Retina (tissue), 1 donor: Measurements from ENCODE around the gene SEC22A.
A peak's percentile ranks its signal among the peaks of the same experiment; 100 is the strongest.

Experiments
- DNase-seq: peaks from one replicate; pipeline ENCODE4 v3.0.0-alpha.2; 2016

SEC22A gene

GRCh38 chr3:123270818-123271217 lies 69.1 kb downstream of the SEC22A start:
- DNase-seq, result no peak

DNA sequence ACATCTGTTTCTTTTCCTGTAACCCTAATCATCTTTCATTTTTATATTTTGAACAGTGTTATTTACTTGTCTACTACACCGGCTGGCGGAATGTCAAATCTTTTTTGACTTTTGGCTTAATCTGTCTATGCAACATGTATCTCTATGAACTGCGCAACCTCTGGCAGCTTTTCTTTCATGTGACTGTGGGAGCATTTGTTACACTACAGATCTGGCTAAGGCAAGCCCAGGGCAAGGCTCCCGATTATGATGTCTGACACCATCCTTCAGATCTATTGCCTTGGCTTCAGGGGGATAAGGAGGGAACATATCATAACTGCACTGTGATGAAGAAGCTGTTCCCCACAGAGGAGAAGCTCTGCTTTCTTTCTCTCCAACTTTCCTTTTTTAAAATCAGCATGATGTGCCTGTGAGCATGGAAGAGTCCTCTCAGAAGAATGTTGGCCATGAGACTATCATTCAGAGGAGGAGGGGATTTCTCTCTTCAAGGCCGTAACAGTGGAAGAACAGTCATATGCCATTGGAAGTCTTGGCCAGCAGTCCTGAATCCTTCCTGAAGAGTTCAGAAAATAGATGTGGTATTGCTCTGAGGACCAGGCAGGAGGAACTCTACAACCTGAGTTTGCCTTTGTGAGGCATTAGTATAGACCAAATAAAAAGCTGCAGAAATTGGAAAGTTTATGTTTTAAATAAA lies 69.9 kb downstream of the SEC22A start:
- DNase-seq, result no peak

DNA sequence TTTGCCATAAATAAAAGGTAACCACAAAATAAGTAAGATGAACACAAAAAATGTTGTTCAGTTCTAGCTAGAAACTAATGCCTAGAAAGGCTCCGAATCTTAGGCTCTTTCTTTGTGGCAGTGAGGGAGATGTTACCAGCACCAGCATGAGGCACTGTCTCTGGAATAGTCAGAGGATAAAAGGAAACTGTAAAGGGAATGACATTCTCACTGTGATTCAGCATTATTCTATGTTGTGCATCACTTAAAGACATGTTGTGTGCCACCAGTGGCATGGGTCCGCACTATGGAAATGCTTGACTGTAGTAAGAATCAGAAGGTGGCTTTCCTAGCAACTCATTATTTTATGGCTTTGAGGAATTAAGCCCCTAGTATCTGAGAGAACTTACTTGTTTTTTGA lies 70.8 kb downstream of the SEC22A start:
- no peak for DNase-seq

- no peak for DNase-seq
Measured at GRCh38 chr3:123275691-123276090, 73.9 kb downstream of the SEC22A start.

DNA sequence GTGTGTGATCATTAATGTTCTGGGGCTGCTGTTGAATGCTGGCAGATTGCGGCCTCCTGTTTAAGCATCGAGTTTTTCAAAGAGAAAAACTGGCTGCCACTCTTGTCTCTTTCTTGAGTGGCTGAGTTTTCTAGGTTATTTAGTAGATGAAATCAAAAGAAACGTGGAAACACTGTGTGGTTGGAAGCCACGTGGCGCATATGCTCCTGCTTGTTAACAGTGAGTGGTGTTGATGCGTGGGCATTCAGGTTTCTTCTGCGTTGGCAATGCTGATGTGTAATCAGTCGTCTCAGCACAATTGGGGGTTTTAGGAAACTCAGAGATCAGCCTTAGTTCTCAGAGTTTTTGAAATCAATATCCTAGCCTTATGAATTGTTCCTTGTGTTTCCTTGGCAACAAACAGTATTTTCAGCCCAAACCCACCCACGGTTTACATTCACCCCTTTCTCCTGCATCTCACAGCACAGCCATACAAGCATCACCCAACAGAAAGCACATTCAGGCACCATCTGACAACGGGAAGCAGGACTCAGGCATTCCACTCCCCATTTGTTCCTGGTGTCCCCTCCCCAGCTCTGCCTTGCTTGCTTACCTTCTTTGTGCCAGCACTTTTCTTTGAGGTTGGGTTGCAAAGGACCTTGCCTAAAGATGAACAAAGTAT lies 74.7 kb downstream of the SEC22A start:
- DNase-seq, result no peak

DNA sequence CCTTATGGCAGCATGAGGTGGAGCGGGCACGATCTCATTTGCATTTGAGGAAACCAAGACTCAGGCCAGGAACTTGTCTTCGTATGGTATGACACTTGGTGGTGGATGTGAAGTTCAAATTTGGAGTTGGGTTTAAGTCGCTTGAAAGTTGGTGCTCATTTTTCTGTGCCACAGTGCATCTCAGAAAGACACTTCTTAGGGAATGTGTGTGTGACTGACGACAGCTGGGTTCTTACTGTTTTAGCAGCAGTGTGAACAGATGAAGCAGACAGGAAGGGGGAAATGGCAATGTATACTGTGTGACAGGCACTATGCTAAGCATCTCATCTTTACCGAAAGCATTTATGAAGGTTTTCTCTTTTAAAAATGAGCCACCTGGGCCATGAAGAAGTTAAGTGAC lies 75.4 kb downstream of the SEC22A start:
- no peak for DNase-seq

- no peak for DNase-seq
Measured at GRCh38 chr3:123278446-123278845, 76.7 kb downstream of the SEC22A start.

DNA sequence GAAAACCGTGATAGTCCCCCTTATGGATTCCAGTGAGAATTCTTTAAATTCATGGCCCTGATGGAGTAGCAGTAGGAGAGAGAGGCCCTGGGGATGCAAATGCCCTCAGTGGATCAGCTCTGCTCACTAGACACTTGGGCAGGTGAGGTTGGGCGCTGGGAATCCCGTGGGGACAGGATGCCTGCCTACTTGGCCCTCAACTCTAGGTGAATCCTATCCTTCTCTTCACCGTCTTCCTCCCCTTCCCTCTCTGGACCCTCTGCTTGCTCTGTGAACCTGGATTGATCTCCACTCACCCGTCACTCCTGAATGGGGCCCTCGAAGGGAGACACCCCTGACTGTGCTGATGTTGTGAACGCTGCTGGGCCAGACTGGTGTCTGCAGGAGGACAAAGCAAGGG lies 77.4 kb downstream of the SEC22A start:
- DNase-seq, result no peak

- no peak for DNase-seq
Measured at GRCh38 chr3:123281406-123281805, 79.7 kb downstream of the SEC22A start.

DNA sequence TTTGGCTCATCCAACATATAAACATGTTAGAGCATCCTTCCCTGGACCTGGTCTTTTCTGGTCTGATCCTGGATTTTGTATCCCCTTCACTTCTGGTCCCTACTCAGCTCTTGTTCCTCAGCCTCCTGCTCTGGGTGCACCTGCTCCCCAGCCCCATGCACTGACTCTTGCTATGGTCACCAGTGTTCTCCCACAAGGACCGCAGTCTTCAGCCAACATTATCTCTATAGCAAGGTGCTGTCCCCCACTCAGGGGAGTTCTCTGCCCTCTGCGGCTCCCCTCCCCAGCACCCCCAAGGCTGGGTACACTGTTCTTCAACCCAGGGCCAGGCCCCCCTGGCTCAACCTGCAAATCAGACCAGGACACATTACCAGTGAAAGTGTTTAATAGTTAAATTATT lies 80.2 kb downstream of the SEC22A start:
- DNase-seq, result no peak

GRCh38 chr3:123282461-123282860 lies 80.7 kb downstream of the SEC22A start:
- no peak for DNase-seq

GRCh38 chr3:123283074-123283473 lies 81.3 kb downstream of the SEC22A start:
- DNase-seq, result no peak

DNA sequence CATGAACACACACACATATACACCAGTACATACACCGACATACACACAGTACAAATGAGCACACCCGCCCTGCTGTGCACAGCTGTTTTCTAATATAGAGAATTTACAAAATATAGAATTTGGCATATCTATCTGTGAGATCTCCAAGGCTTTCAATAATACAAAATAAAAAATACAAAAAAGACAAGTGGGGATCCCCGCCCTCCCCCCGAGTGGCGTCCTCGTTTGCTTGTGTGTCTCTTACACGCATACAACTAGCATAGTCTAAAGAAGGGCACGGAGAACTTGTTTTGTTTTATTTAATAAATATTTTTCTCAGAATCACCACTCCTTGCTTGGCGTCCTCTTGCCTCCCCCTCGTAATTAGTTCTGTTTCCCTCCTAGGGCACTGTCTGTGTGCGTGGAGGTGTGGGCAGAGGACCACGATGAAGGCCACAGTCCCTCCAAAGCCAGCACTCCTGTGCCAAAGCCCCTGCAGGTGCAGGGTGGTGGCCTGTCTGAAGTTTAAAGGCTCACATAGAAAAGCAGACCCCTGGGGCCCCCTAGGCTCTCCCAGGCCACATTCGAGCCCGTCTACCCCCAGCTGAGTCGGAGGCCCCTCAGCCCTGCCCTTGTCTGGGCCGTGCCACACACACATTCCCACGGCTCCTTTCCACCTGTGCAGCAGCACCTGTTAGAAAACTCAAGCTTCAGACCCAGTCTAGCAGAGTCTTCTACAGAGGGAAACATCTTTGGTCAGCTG lies 82.1 kb downstream of the SEC22A start:
- DNase-seq, result no peak

DNA sequence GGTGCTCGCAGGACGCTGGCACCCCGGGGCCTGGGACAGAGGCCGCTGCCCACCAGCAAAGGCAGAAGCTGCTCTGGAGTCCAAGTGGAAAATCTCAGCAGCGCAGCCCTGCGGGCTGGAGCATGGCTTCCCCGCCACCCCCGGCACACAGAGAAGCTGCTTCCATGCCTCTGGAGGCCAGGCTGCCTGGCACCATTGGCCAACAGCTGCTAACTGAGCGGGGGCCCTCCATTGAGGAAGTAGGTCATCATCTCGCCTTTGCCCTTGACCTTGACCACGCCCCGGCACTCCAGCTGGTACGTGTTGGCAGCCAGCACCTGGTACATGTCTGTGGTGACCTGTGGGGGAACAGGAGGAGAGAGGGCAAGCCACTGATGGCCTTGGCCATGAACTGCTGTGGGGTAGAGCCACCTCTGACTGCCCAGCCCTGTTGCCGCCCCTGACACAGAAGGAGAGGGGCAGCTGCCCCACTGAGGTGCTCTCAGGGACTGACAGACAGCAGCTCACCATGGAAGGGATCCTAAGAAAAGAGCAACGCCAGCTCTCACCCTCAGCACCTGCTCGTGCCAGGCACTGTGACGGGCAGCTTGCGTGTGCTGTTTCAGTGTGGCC lies 82.8 kb downstream of the SEC22A start:
- no peak for DNase-seq

DNA sequence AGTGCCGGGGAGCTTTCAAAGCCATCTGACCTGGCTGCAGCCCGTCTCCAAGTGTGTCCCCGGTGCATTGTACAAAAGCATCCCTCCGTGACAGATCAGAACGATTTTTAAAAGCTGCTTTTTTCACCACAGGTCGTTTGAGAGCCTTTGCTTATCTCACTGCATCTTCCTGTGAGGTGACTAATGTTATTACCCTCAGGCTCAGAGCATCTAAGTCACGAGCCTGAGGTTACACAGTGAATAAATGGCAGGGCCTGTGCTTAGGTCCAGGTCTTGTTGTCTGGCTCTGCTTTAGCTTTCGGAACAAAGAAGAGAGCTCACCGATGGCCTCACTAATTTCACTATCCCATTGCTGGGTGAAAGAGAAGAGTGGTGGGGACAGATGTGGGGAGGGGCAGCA lies 83.3 kb downstream of the SEC22A start:
- no peak for DNase-seq

DNA sequence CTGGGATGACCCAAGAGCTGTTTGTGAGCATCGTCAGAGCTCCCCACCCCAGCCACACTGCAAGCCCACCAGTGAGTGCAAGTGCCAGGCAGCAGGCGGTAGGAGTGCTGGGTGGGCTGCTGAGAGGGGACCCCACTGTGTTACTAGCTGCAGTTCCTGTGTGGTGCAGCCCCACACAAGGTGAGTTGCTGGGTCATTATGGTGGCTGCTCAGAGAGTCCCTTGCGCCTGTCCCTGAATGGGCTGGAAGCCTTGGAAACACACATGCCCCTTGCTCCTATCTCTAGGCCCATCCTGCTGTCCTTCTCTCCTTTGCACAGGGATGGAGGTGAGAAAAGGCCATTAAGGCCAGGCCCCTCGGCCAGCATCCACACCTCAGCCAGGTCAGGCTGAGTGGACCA lies 83.7 kb downstream of the SEC22A start:
- no peak for DNase-seq

DNA sequence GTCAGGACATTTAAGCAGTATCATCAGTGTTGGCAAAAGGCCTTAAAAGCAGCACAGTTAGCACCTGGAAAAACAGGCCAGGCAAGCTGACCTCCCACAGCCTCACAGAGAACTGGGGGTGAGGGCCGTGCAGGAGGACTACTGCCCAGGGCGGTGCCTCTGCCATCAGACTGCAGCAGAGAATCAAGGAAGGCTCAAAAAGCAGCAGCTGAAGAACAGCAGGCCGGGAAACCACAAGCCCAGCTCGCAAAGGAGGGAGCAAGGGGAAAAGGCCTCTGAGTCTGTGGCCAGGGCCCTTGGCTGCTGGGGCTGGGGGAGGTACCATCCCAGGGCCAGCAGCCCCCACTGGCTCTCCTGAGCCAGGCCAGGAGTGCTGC lies 84.2 kb downstream of the SEC22A start:
- DNase-seq, result no peak

DNA sequence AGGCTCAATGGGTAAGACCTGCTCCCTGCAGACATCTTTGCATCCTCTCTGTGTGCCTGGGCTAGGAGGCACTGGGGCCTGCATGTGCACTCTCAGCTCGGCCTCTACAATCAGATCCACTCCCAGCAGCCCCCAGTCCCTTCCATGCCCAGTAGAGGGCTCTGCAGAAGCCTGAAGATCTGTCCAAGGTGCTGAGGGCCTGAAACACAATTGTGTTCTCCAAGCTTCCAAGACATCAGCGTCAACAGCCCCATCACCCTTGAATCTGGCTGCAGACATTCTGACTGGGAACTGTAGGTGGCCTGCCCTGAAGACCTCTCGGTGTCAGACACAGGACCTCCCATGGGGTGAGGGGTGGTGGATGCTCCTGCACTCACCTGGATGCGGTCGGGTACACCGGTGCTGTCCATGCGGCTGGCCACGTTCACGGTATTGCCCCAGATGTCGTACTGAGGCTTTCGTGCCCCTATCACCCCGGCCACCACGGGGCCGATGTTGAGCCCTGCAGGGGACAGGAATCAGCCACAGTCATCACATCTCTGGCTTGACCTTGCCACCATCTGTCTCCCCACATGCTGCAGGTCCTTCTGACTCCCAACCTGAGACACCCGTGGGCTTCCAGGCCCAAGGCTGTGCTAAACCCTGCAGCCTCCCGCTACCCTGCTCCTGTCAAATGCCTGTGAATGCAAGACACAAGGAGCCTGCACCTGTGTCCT lies 84.7 kb downstream of the SEC22A start:
- peak; percentile 38 for DNase-seq

DNA sequence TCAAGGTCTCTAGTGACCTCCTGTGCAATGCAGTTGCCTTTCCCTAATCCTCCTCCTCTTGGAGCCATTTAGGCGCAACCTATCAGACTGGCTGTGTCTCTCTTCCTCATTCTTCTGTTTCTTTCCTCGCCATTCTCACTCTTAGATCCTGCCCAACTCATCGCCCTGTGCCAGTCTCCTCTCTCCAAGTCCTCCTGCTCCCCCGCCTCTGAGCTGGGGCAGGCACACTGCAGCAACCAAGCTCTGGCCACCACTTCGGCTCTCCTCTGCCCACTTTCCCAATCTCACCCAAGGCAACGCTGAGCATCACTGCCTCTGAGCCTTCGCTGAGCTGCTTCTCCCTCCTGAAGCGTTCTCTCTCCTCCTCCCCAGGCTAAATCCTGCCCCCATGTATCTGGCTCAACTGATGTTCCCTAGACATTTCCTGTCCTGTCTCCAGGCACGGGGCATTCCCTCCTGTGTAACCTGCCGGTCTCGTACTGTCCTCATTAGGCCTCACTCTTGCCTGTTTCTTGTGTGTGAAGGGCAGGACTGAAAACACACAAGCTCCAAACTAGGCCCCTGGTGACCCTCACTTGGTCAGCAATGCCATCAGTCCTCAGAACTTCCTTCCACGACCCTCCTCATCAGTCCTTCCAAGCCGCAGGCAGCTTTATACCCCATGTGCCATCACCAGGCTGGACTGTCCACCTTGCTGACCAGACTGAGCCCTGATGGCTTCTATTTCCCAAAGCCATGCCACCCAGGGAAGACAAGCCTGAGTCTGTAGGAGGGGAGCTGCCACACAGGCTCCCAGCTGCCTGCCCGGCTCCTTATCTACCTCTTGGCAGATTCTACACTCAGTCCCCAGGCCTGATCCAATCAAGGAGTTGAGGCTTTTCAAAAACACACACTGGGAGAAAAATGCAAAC lies 85.6 kb downstream of the SEC22A start:
- DNase-seq, result no peak

GRCh38 chr3:123287962-123288302 lies 86.2 kb downstream of the SEC22A start:
- no peak for DNase-seq

DNA sequence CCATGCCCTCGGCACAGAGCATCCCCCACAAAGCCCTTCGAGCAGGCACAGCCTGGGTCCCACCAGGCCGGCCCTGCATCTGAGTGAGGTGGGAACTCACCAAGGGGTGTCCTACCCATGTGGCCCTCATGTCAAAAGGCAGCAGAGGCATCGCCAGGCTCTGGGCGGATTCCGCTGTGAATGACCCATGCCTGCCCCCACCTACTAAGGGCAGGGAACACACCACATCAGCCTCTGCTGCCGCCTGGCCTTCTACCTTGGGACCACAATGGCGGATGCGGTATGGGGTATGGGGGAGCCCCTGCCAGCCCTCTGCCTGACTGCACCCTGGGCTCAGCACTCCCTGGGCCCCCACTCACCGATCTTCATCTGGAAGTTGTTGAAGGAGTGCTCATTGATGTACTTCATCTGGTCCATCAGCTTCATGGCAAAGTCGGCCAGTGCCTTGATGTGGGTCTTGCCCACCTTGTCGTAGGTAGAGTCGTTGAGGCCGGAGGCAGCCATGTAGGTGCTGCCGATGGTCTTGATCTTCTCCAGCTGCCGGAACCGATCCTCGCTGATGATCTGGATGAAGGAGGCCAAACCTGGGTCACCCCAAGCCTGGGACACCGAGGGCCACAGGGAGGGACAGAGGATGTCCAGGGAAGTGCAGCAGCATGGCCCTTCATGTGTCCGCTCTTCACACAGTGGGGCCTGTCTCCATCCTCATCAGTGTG lies 87.8 kb downstream of the SEC22A start:
- no peak for DNase-seq
